NCI-H2081 (cell line): ENCODE measurements around the gene ADAM19.
A peak's percentile ranks its signal among the peaks of the same experiment; 100 is the strongest.

Experiments
- DNase-seq, 2 experiments: peaks; one replicate each; lab custom pipeline; 2025; lab: John Stamatoyannopoulos, UW

ADAM19 gene

GRCh38 chr5:157597277-157597676 lies 21.7 kb upstream of the ADAM19 start:
- no peak for DNase-seq

GRCh38 chr5:157596487-157596886 lies 20.9 kb upstream of the ADAM19 start:
- no peak for DNase-seq

DNA sequence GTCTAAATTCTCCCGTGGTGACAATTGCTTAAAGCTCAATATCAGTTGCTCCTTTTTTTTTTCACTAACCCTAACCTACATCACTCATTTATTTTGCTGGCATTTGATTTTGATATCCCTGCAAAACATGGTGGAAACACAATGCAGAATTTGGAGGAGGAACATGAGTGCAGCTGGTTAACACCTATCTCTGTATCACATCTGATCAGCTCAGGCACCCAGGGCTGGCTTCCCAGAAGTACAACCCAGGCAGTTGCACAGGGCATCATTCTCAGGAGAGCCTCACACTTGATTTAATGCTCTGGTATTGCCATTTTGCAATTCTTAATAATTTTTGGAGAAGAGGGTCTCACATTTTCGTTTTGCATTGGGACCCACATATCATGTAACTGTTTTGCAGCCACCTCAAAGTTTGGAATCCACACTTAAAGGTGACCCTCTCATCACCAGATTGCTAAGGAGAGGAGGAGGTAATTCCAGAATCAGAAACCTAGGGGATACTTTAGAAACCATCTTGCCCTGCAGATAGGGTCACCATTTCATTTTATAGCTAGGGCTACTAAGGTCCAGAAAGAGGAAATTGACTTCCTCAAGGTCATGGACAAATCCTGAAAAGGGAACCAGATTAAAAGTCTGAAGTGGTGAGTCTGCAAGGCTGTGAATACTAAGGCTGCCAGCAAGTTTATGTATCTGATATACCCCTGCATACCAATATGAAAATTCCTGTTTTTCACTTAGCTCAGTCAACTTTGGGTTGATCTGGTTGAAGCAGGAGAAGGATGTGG lies 19.3 kb upstream of the ADAM19 start:
- no peak for DNase-seq

GRCh38 chr5:157594257-157594656 lies 18.7 kb upstream of the ADAM19 start:
- DNase-seq = no peak

DNA sequence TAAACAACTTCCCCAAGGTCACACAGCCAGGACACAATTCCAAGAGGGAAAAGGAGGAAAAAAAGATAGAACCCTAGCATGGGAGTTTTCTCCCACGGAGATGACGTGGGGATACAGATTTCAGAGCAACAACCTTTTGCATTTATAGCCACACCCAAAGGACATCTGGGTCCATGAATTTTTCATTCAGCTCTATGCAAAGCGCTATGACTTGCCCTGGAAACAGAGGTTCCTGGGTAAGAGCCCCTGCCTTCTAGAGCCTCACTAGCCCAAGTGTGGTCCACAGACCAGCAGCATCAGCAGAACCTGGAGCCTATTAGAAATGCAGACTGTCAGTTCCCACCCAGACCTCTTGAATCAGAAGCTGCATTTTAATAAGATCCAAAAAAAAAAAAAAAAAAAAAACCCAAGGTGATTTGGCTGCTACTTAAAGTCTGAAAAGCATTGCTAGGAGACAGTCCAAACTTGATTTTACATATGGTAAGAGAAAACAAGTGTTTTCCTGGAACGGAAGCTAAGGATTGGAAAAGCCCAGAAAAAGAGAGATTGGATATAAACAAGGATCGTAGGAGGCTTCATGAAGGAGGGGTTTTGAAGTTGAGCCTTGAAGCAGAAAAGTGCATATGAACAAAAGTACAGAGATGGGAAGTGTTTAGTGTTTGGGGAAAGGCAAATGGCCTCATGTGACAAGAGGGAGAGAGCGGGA lies 17.6 kb upstream of the ADAM19 start:
- no peak for DNase-seq

DNA sequence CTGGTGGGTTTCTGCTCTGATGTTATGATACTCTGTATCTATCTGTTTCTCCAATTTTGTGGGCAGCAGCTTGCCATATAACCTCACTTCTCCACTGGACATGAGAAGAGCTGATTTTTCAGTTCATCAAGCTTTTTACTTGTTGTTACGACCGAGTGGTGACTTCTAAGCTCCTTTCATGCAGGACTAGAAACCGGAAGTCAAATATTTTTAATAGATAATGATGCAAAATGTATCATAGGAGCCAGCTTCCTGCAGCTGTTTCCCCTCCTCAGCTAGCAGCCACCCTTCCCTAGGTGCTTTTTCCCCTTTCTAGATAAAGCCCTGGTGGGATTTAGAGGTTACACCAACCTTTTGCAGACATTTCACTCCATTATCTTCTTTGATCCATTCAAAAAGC lies 17.0 kb upstream of the ADAM19 start:
- DNase-seq = no peak

- no peak for DNase-seq
These were observed 14.9 kb upstream of the ADAM19 start for GRCh38 chr5:157590478-157590877.

DNA sequence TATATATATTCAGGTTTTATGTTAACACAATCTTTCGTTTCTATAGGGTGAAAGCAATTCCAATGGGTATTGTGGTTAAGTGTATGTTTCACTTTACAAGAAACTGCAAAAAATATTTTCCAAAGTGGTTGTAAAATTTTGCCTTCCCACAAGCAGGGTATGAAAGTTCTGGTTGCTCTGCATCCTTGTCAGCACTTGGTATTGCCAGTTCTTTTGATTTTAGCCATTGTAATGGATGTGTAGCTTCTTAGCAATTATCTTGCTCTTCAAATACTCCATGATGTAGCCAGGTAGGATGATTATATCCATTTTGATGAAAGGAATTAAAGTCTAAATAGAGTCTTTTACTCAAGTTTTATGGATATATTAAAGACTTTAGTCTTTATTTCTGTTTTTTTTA lies 9.1 kb upstream of the ADAM19 start:
- DNase-seq = no peak

DNA sequence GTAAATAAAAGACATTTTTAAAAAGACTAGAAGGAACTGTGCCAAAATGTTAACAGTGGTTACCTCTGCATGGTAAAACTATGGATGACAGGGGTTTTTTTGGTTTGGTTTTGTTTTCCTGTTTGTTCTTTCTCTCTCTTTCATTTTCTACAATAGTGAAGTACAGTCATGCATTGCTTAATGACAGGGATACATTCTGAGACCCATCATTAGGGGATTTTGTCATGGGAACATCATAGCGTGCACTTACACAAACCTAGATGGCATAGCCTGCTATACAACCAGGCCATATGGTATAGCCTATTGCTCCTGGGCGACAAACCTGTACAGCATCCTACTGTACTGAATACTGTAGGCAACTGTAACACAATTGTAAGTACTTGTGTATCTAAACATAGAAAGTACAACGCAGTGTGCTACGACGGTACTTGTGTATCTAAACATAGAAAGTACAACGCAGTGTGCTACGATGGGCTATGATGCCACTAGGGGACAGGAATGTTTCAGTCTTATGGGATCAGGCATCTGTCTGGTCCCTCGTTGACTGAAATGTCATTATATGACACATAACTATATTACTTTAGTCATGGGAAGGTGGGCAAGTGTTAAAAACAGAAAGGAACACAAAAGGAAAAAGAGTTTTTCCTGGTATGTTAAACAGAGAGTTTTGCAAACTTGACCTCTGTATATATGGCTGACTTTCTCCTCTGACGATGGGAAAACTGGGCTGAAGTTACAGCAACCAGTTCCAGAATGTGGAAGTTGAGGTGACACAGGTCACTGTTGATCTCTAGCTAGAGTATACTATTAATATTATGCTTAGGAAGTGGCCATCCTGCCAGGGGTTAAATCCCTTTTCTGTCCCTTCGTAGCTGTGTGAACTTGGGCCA lies 7.4 kb upstream of the ADAM19 start:
- DNase-seq = peak; percentile 8 to 43

DNA sequence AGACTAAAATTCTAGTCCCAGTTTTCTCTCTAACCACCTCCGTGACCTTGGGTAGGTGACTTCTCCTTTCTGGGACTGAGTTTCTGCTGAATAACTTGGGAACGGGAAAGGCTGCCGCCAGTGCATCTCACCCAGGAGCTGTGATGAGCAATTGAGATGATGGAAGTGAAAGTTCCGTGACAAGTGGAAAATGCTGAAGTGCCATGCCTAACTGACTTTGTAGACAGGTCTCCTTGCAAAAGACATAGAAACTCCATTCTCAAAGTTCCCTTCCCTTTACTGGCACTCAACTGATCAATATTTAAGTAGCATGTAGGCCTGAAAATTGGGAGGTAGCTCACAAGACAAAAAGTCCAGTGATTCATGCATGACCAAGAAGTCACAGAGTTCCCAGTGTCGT lies 6.3 kb upstream of the ADAM19 start:
- DNase-seq = no peak

- no peak for DNase-seq
These were observed 2.7 kb upstream of the ADAM19 start for GRCh38 chr5:157578079-157578780.

GRCh38 chr5:157576678-157577077 lies 1.1 kb upstream of the ADAM19 start:
- no peak for DNase-seq

DNA sequence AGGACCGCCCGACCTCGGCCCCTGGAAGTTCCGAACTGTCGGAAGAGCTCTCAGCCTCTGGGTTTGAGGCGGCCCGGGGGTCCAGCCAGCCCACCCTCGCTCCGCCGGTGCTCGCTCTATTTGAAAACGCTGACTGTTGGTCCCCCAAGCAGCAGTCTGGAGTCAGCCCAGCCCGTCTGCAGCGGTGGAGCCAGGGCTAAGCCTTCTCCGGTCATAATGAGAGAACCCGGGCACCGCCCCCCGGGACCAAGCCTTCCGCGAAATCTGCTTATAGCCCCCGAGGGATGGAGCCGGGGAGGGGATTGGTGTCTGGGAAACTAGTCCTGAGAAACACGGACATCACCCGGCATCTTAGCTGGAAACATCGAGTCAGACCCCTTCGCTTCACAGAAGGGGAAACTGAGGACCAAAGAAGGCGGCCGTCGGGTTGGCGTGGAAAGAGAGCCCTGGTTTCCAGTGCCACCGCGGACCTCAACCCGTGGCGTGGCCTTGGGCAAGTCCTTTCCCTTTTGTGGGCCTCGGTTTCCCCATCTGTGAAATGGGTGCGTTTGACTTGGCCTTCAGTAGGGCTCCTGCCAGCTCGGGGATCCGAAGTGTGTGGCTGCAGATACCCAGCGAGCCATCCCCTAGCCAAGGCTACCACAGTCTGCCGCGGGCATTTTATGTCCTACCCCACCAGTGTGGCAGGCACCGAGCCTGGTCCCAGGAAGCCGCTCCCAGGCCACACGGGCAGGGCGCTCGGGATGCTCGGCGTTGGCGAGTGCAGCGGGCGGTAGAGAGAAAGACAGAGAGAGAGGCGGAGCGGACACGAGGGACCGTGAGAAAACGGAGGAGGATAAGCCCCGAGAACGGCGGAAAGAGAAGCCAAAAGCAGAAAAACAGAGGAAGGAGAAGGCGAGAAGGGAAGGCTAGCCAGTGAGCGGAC lies 857 bp downstream of the ADAM19 start:
- peak; percentile 5 to 8 for DNase-seq

DNA sequence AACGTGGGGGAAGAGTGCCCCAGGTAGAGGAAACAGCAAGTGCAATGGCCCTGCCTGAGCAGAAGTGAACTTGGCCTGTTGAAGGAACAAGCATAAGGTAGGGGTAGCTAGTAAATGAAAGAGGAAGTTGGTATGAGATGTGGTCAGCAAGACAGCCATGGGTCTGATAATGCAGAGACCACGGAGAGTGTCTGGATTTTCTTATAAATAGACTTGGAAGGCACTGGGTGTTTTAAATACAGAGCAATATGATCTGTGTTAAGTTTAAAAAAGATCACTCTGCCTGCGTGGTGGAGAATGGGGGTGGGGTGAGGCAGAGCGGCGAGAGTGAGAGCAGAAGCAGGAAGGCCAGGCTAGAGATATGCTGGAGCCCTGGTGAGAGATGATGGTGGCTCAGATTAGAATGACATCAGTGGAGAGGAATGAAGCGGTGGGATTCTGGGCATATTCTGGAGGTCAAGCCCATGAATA lies 4.2 kb downstream of the ADAM19 start:
- DNase-seq = no peak

DNA sequence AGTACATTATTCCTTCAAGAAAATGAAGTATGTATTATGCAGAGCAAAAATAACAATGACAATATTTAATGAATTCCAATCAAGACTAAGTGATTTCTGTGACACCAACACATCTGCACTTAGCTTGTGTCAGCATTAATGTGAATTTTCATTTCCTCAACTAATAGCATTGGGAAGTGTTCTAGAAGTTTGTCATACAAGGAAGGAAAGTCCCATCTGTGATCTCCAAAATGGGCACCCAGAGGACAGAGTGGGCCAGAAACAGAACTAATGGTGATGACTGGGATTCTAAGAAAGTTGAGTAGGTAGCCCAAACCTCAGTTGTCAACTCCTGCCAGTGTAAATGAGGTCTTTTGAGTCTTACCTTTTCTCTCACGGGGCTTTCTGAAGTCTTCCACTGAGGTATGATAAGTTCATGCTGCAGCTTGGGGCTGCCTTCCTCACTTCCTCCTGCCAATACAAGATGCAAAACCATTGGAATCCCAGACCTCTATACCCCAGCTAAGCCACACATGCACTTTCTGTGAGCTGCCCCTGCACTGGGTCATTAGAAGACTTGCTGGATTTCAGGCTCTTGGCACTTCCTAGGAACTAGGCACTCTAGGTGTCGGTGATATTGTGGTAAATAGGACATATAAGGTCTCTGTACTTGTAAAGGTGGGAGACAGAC lies 4.9 kb downstream of the ADAM19 start:
- DNase-seq = no peak

- no peak for DNase-seq
These were observed 6.9 kb downstream of the ADAM19 start for GRCh38 chr5:157568720-157569119.

DNA sequence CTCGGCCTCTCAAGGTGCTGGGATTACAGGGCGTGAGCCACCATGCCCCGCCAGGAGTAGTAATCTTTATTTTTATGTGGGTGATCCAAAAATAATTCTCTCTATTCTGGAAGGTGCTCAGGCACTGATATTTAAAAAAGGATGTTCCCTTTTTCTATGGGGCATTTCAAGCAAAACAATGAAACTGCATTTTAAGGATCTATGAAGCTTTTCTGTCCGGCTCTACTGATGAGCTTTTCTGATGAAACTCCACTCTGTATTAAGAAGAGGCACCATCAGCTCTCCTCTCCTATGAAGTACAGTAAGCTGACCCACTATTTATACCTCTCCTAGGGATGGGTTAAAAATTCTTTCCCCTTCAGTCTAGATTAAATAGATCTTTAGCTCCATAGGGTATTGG lies 7.4 kb downstream of the ADAM19 start:
- DNase-seq = no peak

DNA sequence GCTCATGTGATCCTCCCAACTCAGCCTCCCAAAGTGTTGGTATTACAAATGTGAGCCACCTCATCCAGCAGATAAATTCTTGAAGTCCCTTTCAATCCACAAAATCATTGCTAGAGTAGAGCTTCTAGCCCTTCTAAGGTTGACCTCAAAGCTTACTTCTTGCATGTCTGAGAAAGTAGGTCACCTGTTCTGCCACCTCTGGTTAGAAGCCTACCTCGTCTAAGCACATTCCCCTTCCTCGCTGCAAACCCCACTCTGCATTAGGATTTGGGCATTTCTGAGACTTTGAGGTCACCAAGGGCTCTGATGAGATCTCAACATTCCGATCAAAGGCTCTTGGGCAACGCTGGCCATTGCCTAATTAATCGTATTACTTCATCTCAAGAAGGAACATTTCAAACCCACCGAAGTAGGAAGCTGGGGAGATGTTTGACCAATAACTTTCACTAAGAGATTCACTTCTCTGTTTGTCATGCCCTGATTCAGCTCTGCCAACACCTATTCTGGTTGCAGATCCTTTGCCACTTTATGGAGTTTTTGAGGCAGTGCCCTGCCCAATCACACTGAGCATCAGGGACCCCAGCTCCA lies 8.6 kb downstream of the ADAM19 start:
- no peak for DNase-seq

GRCh38 chr5:157563929-157564716 lies 11.5 kb downstream of the ADAM19 start:
- DNase-seq = no peak
